AG10803 (cell line): Measurements from ENCODE around the gene RIMS4.

ENCODE experiments used
- DNase-seq: peaks from one replicate; pipeline ENCODE4 v3.0.0; 2010; ENCODE audit warnings: low read depth
- H3K4me3 ChIP-seq: 2 replicates; pipeline ENCODE4 v1.5.1; 2011; ENCODE audit warnings: mild to moderate bottlenecking, low read length, control low read depth
- CTCF ChIP-seq: conservative IDR thresholded peaks from 2 replicates; pipeline ENCODE4 v1.5.1; 2011; ENCODE audit warnings: mild to moderate bottlenecking, low read length, control low read depth, inconsistent platforms

RIMS4 gene

GRCh38 chr20:44810391-44811149 is at the start of gene RIMS4:
TSS of gene RIMS4 (minus strand) at chr20:44810546. CDS start at chr20:44810271, 275 bp downstream.
- DNase-seq, result no peak
- no peak within 1 kb of the TSS for H3K4me3 ChIP-seq
- TF ChIP-seq CTCF, result no peak

GRCh38 chr20:44858606-44859360 is 48.4 kb upstream of the RIMS4 start:
- H3K4me3 ChIP-seq, result no peak overlapping the region
- no peak for TF ChIP-seq CTCF
- DNase-seq, result no peak

GRCh38 chr20:44856856-44857448 is 46.6 kb upstream of the RIMS4 start:
- H3K4me3 ChIP-seq, result no peak overlapping the region
- no peak for TF ChIP-seq CTCF
- DNase-seq, result no peak

- H3K4me3 ChIP-seq, result no peak overlapping the region
- DNase-seq, result no peak
- TF ChIP-seq CTCF, result no peak
These were observed 46.1 kb upstream of the RIMS4 start for GRCh38 chr20:44856442-44856841.

GRCh38 chr20:44851545-44851944 is 41.2 kb upstream of the RIMS4 start:
- DNase-seq, result no peak
- no peak overlapping the region for H3K4me3 ChIP-seq
- no peak for TF ChIP-seq CTCF

- no peak overlapping the region for H3K4me3 ChIP-seq
- no peak for TF ChIP-seq CTCF
- DNase-seq, result no peak
These were observed 40.5 kb upstream of the RIMS4 start for GRCh38 chr20:44850837-44851236.

- no peak for TF ChIP-seq CTCF
- DNase-seq, result no peak
- H3K4me3 ChIP-seq, result no peak overlapping the region
These were observed 39.9 kb upstream of the RIMS4 start for GRCh38 chr20:44850272-44850671.
